GM12875 (cell line): Measurements from ENCODE around the gene TM4SF20.

Experiments
- H3K4me3 ChIP-seq: one replicate; pipeline ENCODE4 v1.5.1; 2011; ENCODE audit warnings: low read depth, low read length, control low read depth
- TF ChIP-seq, protein P1 (sequence below): IDR thresholded peaks from 2 replicates; pipeline ENCODE4 v1.5.1; 2011; ENCODE audit warnings: low read depth, mild to moderate bottlenecking, control low read depth, inconsistent platforms, low read length, moderate library complexity, borderline replicate concordance; ENCODE audit not compliant: insufficient read depth

TM4SF20 gene

DNA sequence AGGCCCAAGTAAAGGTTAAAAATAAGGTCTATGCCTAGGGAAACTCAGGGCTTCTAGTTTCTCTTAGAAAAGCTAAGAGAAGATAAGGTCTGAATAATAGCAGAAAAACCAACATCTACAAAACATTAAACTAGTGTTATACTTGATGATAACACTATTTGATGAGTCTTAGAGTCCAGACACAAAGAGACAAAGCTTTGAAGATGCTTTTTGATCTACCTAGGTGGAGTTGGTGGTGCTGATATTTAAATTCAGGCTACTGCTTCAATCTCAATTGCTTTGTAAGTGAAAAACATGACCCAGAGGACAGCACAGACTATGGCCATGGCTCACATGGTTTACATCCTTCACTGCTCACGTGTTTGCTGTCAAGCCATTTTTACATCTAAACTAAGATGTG lies 65.8 kb downstream of the TM4SF20 start:
- TF ChIP-seq, protein P1, sequence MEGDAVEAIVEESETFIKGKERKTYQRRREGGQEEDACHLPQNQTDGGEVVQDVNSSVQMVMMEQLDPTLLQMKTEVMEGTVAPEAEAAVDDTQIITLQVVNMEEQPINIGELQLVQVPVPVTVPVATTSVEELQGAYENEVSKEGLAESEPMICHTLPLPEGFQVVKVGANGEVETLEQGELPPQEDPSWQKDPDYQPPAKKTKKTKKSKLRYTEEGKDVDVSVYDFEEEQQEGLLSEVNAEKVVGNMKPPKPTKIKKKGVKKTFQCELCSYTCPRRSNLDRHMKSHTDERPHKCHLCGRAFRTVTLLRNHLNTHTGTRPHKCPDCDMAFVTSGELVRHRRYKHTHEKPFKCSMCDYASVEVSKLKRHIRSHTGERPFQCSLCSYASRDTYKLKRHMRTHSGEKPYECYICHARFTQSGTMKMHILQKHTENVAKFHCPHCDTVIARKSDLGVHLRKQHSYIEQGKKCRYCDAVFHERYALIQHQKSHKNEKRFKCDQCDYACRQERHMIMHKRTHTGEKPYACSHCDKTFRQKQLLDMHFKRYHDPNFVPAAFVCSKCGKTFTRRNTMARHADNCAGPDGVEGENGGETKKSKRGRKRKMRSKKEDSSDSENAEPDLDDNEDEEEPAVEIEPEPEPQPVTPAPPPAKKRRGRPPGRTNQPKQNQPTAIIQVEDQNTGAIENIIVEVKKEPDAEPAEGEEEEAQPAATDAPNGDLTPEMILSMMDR, result no peak
- no peak overlapping the region for H3K4me3 ChIP-seq

DNA sequence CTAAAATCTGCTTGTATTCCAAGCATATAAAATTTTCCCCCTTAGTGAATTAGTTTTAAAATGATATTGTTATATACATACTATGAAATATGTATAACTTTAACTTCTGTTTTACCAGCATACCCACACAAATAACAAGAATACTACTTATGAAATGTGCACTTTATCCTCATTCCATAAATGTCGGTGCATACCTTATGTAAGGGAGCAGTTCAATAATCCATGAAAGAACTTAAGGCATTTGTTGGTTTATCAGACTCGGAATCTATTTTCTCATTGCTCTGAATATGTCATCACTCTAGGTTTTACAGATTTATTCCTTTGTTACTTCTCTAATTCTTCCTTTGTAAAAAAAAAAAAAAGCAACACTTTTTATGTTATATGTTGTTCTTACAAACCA lies 66.5 kb downstream of the TM4SF20 start:
- TF ChIP-seq, protein P1, result no peak
- no peak overlapping the region for H3K4me3 ChIP-seq
